Neural progenitor cell (in vitro differentiated cells): ENCODE measurements around the gene TMEM186.

ENCODE experiments used
- EZH2 ChIP-seq: fragments of 200-600 bp; sonication (generic); IDR thresholded peaks from 2 replicates; pipeline ENCODE4 v1.6.1; 2017; ENCODE audit warnings: antibody characterized with exemption, mild to moderate bottlenecking, moderate library complexity
- EZH2phosphoT487 ChIP-seq: fragments of 200-600 bp; sonication (generic); IDR thresholded peaks from 2 replicates; pipeline ENCODE4 v1.6.1; 2017; ENCODE audit warnings: antibody characterized with exemption
- TF ChIP-seq, protein P1 (sequence below): fragments of 200-600 bp; sonication (generic); IDR thresholded peaks from 2 replicates; pipeline ENCODE4 v1.5.1; 2017; ENCODE audit warnings: antibody characterized with exemption, mild to moderate bottlenecking

DNA sequence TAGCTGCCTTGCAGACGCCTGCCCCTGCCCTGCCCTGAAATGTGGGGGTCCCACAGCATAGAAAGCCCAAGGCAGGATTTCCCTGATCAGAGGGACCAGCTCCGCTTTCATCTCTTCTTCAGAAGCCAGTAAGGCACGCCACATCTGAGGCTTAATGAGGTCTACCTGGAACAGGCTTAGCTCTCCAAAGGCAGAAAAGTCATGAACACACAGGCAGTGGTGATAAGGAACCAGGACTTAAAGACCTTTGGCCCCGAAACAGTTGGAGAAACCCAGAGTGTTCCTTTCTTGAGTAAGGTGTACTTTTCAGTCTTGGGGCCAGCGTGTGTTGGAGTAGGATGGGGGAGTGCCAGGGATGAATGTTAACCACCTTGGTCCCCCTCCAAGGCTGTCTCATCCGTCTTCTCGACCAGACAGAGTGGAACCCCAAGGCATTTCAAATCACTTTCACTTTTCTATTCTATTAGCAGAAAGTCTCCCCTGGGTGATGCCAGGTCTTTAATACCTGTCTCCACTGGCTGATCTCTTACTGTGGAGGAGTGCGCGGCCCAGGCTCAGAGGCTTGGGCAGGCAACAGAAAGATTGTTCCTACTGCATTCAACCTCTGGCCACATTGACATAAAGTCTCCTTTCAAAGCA lies 43.9 kb downstream of the TMEM186 start:
- TF ChIP-seq, protein P1, sequence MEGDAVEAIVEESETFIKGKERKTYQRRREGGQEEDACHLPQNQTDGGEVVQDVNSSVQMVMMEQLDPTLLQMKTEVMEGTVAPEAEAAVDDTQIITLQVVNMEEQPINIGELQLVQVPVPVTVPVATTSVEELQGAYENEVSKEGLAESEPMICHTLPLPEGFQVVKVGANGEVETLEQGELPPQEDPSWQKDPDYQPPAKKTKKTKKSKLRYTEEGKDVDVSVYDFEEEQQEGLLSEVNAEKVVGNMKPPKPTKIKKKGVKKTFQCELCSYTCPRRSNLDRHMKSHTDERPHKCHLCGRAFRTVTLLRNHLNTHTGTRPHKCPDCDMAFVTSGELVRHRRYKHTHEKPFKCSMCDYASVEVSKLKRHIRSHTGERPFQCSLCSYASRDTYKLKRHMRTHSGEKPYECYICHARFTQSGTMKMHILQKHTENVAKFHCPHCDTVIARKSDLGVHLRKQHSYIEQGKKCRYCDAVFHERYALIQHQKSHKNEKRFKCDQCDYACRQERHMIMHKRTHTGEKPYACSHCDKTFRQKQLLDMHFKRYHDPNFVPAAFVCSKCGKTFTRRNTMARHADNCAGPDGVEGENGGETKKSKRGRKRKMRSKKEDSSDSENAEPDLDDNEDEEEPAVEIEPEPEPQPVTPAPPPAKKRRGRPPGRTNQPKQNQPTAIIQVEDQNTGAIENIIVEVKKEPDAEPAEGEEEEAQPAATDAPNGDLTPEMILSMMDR: no peak
- TF ChIP-seq EZH2 (no peak), EZH2phosphoT487 (no peak)
